ENCODE data around the gene PER3.

PER3 gene

DNA sequence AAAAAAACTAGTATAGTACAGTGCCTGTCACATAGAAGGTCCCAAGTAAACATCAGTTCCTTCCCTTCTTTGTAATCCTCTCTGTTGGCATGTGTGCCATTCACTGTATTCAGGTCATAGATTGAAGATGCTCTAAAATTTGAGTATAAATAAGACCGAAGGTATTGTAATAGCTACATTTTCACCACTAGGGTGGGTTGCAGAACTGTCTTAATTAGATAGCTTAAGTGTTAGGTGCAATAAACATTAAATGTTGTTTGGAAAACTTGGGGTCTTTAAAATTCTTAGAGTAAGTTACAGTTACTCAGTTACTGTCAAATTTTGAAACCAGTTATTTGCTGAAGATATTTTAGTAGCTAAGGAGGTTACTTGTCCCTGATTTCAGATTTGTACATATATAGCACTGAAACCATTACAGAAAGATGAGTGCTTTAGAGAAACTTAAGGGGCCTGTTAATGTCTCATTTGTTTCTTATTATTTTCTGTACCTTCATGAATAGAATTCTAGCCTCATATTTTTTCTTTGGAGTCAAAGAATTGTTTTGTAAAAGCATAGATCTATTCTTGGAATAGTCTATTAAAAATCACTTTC is 24.3 kb downstream of the PER3 start:
- Histone ChIP-seq H3K4me1 (ENCODE audit: control insufficient read depth, insufficient read depth, low read length) (no peaks in the 10 kb centered on the region), H3K27me3 (ENCODE audit: control insufficient read depth, insufficient read depth, low read length) (no peaks in the 10 kb centered on the region), H3K9me3 (ENCODE audit: control insufficient read depth, insufficient read depth, low read depth, low read length) (peaks cover 4% of the 10 kb centered on the region), H3K4me3 (ENCODE audit: low read depth, low read length) (no peak overlapping the region), H3K36me3 (ENCODE audit: control insufficient read depth, insufficient read depth, low read length) (peaks cover 9% of the 10 kb centered on the region; the same call in 1 of the 2 replicates), H3K27ac (ENCODE audit: low read depth, low read length) (no peak overlapping the region), H3K9ac (ENCODE audit: low read length) (no peak overlapping the region)

DNA sequence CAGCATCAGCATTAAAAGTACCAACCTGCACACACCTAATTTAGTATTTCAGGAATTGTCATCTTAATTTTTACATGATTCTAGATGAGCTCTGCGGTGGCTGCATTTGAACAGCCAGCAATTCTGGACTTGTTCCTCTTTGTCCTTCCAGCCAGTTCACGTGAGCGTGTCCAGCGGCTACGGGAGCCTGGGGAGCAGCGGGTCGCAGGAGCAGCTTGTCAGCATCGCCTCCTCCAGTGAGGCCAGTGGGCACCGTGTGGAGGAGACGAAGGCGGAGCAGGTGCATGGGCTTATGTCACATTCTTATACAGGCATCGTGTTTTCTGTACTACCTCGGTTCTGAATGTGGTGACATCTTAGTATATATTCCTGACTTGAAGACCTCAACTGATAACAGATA is 25.7 kb downstream of the PER3 start:
- Histone ChIP-seq H3K9me3 (ENCODE audit: control insufficient read depth, insufficient read depth, low read depth, low read length) (peaks cover 12% of the 10 kb centered on the region), H3K4me1 (ENCODE audit: control insufficient read depth, insufficient read depth, low read length) (no peaks in the 10 kb centered on the region), H3K27ac (ENCODE audit: low read depth, low read length) (no peak overlapping the region), H3K27me3 (ENCODE audit: control insufficient read depth, insufficient read depth, low read length) (no peaks in the 10 kb centered on the region), H3K4me3 (ENCODE audit: low read depth, low read length) (no peak overlapping the region), H3K9ac (ENCODE audit: low read length) (no peak overlapping the region), H3K36me3 (ENCODE audit: control insufficient read depth, insufficient read depth, low read length) (peaks cover 14% of the 10 kb centered on the region)

DNA sequence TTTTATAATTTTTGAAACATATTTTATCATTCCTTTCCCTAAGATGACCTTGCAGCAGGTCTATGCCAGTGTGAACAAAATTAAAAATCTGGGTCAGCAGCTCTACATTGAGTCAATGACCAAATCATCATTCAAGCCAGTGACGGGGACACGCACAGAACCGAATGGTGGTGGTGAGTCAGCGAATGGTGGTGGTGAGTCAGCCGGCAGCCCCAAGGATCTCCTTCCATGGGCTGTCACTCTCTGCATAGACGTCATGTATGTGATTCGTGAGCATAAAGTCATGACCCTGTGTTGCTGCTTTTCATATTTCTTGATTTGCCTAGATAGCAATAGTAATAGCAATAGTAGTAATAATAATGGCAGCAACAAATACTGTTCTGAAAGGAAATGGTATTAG is 26.3 kb downstream of the PER3 start:
- Histone ChIP-seq H3K27me3 (ENCODE audit: control insufficient read depth, insufficient read depth, low read length) (no peaks in the 10 kb centered on the region), H3K4me1 (ENCODE audit: control insufficient read depth, insufficient read depth, low read length) (no peaks in the 10 kb centered on the region), H3K4me3 (ENCODE audit: low read depth, low read length) (no peak overlapping the region), H3K36me3 (ENCODE audit: control insufficient read depth, insufficient read depth, low read length) (peaks cover 14% of the 10 kb centered on the region), H3K27ac (ENCODE audit: low read depth, low read length) (no peak overlapping the region), H3K9ac (ENCODE audit: low read length) (no peak overlapping the region), H3K9me3 (ENCODE audit: control insufficient read depth, insufficient read depth, low read depth, low read length) (peaks cover 14% of the 10 kb centered on the region)

DNA sequence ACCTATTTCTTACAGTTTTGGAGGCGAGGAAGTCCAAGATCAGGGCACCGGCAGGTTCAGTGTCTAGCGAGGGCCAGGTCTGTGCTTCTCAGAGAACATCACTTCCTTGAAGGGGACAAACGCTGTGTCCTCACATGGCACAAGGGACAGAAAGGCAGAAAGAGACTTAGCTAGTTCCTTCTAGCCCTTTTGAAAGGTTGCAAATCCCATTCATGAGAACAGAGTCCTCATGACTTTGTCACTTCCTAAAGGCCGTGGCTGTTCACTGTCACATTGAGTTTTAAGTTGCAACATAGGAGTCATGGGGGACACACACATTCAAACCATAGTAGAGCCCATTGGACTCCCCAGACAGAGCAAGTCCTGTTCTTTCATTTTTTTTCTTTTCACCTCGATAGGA is 27.4 kb downstream of the PER3 start:
- H3K4me1 ChIP-seq (ENCODE audit: control insufficient read depth, insufficient read depth, low read length), result no peaks in the 10 kb centered on the region
- H3K27me3 ChIP-seq (ENCODE audit: control insufficient read depth, insufficient read depth, low read length), result no peaks in the 10 kb centered on the region
- peaks cover 14% of the 10 kb centered on the region for H3K9me3 ChIP-seq (ENCODE audit: control insufficient read depth, insufficient read depth, low read depth, low read length)
- peaks cover 14% of the 10 kb centered on the region for H3K36me3 ChIP-seq (ENCODE audit: control insufficient read depth, insufficient read depth, low read length)
- H3K27ac ChIP-seq (ENCODE audit: low read depth, low read length), result no peak overlapping the region
- no peak overlapping the region for H3K9ac ChIP-seq (ENCODE audit: low read length)
- H3K4me3 ChIP-seq (ENCODE audit: low read depth, low read length), result no peak overlapping the region

DNA sequence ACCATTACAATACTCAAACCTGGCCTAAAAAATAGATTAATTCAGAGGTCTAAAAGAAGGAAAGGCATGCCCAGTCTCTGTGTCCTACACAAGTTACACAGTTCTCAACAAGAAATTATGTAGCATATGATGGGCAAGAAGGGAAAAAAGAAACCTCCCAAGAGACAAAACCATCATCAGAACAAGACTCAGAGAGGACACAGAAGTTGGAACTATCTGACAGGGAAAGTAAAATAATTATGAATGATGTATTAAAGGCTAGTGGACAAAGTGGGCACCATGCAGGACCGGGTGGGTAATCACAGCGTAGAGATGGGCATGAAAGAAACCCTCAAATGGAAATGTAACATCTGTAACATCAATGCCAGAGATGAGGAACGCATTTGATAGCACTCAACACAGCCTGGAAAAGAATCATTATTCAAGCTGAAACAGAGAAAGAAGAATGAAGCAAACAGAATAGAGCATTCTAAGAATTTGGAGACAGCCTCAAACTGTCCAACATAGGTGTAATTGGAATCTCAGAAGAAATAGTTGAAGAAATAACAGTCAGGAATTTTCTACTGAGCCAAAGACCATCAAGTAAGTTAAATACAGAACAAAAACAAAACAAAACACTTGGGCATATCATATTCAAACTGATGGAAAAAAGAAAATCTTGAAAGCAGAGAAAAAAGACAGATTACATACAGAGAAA is 29.7 kb downstream of the PER3 start:
- no peaks in the 10 kb centered on the region for H3K27me3 ChIP-seq (ENCODE audit: control insufficient read depth, insufficient read depth, low read length)

DNA sequence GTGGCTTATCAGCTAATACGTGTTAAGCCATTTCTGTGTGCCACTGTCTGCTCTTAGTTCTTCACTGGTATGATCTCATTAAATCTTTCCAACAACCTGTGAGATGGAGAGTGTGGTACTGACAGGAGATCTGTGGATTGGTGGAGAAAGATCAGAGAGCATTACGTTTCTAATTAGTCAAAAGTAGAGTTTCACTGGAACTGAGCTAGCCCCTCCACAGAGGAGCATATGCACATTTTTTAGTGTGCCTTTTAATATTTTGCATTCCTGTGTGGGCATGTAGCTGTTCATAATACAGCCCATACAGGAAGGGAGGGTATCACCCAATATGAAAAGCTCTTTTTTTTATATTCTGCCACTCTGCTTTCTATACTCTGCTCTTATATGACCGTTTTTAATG is 37.2 kb downstream of the PER3 start:
- Histone ChIP-seq H3K36me3 (ENCODE audit: control insufficient read depth, insufficient read depth, low read length) (peaks cover 11% of the 10 kb centered on the region; the same call in 1 of the 2 replicates), H3K9ac (ENCODE audit: low read length) (no peak overlapping the region), H3K27ac (ENCODE audit: low read depth, low read length) (no peak overlapping the region), H3K9me3 (ENCODE audit: control insufficient read depth, insufficient read depth, low read depth, low read length) (no peaks in the 10 kb centered on the region), H3K4me1 (ENCODE audit: control insufficient read depth, insufficient read depth, low read length) (no peaks in the 10 kb centered on the region), H3K27me3 (ENCODE audit: control insufficient read depth, insufficient read depth, low read length) (no peaks in the 10 kb centered on the region), H3K4me3 (ENCODE audit: low read depth, low read length) (no peak overlapping the region)

More for the DNA sequence above, 29.7 kb downstream of the PER3 start:
- H3K4me3 ChIP-seq (ENCODE audit: low read depth, low read length), result no peak overlapping the region
- H3K9me3 ChIP-seq (ENCODE audit: control insufficient read depth, insufficient read depth, low read depth, low read length), result peaks cover 14% of the 10 kb centered on the region
- no peaks in the 10 kb centered on the region for H3K4me1 ChIP-seq (ENCODE audit: control insufficient read depth, insufficient read depth, low read length)
- H3K27ac ChIP-seq (ENCODE audit: low read depth, low read length), result no peak overlapping the region
- no peak overlapping the region for H3K9ac ChIP-seq (ENCODE audit: low read length)
- peaks cover 14% of the 10 kb centered on the region for H3K36me3 ChIP-seq (ENCODE audit: control insufficient read depth, insufficient read depth, low read length)

DNA sequence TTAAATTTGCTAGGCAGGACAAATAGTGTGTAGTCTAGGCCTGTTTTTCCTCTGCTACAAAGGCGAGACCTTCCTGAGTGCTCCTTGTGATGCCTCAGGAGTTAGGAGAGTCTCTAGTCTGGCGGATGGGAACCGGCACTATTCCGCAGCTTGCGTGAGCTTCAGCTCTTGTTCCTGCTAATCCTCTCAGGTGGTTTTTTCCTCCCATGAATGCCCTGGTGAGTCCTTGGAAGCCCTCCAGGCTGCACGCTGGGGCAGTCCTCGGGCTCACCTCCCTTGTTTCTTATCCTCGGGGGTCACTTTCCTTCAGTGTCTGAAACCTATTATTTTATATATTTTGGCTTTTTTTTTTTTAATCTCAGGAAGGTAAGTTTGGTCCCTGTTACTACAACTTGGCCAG is 40.6 kb downstream of the PER3 start:
- Histone ChIP-seq H3K4me3 (ENCODE audit: low read depth, low read length) (no peak overlapping the region), H3K9ac (ENCODE audit: low read length) (no peak overlapping the region), H3K9me3 (ENCODE audit: control insufficient read depth, insufficient read depth, low read depth, low read length) (no peaks in the 10 kb centered on the region), H3K27me3 (ENCODE audit: control insufficient read depth, insufficient read depth, low read length) (no peaks in the 10 kb centered on the region), H3K4me1 (ENCODE audit: control insufficient read depth, insufficient read depth, low read length) (no peaks in the 10 kb centered on the region), H3K27ac (ENCODE audit: low read depth, low read length) (no peak overlapping the region), H3K36me3 (ENCODE audit: control insufficient read depth, insufficient read depth, low read length) (peaks cover 17% of the 10 kb centered on the region; the same call in 1 of the 2 replicates)

DNA sequence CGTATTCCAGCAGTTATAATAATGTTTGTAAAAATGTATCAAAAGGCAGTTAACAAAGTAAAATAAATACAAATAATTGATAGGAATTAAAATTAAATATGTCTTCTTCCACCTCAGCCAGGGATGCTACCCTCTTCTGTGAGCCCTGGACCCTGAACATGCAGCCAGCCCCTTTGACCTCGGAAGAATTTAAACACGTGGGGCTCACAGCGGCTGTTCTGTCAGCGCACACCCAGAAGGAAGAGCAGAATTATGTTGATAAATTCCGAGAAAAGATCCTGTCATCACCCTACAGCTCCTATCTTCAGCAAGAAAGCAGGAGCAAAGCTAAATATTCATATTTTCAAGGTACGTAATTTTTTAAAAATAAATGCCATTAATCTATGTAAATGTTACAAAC is 42.3 kb downstream of the PER3 start:
- H3K36me3 ChIP-seq (ENCODE audit: control insufficient read depth, insufficient read depth, low read length), result peaks cover 19% of the 10 kb centered on the region; the same call in 1 of the 2 replicates
- H3K9me3 ChIP-seq (ENCODE audit: control insufficient read depth, insufficient read depth, low read depth, low read length), result no peaks in the 10 kb centered on the region
- no peaks in the 10 kb centered on the region for H3K4me1 ChIP-seq (ENCODE audit: control insufficient read depth, insufficient read depth, low read length)
- H3K27me3 ChIP-seq (ENCODE audit: control insufficient read depth, insufficient read depth, low read length), result no peaks in the 10 kb centered on the region
- H3K9ac ChIP-seq (ENCODE audit: low read length), result no peak overlapping the region
- no peak overlapping the region for H3K27ac ChIP-seq (ENCODE audit: low read depth, low read length)
- H3K4me3 ChIP-seq (ENCODE audit: low read depth, low read length), result no peak overlapping the region

DNA sequence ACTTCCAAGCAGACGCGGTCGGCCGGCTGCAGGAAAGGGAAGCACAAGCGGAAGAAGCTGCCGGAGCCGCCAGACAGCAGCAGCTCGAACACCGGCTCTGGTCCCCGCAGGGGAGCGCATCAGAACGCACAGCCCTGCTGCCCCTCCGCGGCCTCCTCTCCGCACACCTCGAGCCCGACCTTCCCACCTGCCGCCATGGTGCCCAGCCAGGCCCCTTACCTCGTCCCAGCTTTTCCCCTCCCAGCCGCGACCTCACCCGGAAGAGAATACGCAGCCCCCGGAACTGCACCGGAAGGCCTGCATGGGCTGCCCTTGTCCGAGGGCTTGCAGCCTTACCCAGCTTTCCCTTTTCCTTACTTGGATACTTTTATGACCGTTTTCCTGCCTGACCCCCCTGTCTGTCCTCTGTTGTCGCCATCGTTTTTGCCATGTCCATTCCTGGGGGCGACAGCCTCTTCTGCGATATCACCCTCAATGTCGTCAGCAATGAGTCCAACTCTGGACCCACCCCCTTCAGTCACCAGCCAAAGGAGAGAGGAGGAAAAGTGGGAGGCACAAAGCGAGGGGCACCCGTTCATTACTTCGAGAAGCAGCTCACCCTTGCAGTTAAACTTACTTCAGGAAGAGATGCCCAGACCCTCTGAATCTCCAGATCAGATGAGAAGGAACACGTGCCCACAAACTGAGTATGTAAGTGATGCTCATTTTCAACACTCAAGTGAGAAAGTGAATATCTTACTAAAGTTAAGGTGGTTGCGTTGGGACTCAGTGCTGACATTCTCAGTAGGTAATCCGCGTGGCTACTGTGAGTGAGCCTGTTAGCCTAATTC is 43.2 kb downstream of the PER3 start:
- no peak overlapping the region for H3K4me3 ChIP-seq (ENCODE audit: low read depth, low read length)
- H3K9ac ChIP-seq (ENCODE audit: low read length), result no peak overlapping the region
- no peak overlapping the region for H3K27ac ChIP-seq (ENCODE audit: low read depth, low read length)
- no peaks in the 10 kb centered on the region for H3K4me1 ChIP-seq (ENCODE audit: control insufficient read depth, insufficient read depth, low read length)
- H3K27me3 ChIP-seq (ENCODE audit: control insufficient read depth, insufficient read depth, low read length), result no peaks in the 10 kb centered on the region
- no peaks in the 10 kb centered on the region for H3K9me3 ChIP-seq (ENCODE audit: control insufficient read depth, insufficient read depth, low read depth, low read length)
- peaks cover 19% of the 10 kb centered on the region; the same call in 1 of the 2 replicates for H3K36me3 ChIP-seq (ENCODE audit: control insufficient read depth, insufficient read depth, low read length)

DNA sequence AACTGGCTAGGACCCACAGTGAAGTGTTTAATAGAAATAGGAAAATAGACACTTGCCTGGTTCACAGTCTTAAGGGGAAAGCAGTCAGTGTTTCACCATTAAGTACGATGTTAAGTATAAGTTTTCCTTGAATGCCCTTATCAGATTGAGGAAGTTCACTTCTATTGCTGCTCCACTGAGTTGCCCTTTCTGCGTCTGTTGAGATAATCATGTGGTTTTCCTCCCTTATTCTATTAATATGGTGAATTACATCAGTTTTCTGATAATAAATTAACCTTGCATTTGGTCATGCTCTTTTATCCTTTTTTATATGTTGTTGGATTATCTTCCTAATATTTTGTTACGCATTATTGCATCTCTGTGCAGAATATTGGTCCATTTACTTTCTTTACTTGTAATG is 47.4 kb downstream of the PER3 start:
- Histone ChIP-seq H3K36me3 (ENCODE audit: control insufficient read depth, insufficient read depth, low read length) (peaks cover 19% of the 10 kb centered on the region; the same call in 1 of the 2 replicates), H3K4me3 (ENCODE audit: low read depth, low read length) (no peak overlapping the region), H3K27ac (ENCODE audit: low read depth, low read length) (no peak overlapping the region), H3K9ac (ENCODE audit: low read length) (no peak overlapping the region), H3K9me3 (ENCODE audit: control insufficient read depth, insufficient read depth, low read depth, low read length) (no peaks in the 10 kb centered on the region), H3K27me3 (ENCODE audit: control insufficient read depth, insufficient read depth, low read length) (no peaks in the 10 kb centered on the region), H3K4me1 (ENCODE audit: control insufficient read depth, insufficient read depth, low read length) (no peaks in the 10 kb centered on the region)

DNA sequence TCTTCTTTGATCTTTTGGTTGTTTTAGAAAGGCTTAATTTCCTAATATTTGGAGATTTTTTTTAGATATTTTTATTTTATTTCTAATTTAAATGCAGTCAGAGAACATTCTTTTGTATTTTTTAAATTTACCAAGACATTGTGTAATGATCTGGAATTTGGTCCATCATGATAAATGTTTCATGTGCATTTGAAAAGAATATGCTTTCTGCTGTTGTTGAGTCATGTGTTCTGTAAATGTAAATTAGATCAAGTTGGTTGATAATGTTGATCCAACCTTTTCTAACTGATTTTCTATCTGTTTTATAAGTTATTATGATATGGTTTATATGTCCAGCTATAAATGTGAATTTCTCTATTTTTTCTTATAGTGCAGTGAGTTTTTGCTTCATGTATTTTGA is 48.9 kb downstream of the PER3 start:
- Histone ChIP-seq H3K9ac (ENCODE audit: low read length) (no peak overlapping the region), H3K4me1 (ENCODE audit: control insufficient read depth, insufficient read depth, low read length) (no peaks in the 10 kb centered on the region), H3K9me3 (ENCODE audit: control insufficient read depth, insufficient read depth, low read depth, low read length) (peaks cover 5% of the 10 kb centered on the region), H3K27me3 (ENCODE audit: control insufficient read depth, insufficient read depth, low read length) (no peaks in the 10 kb centered on the region), H3K27ac (ENCODE audit: low read depth, low read length) (no peak overlapping the region), H3K36me3 (ENCODE audit: control insufficient read depth, insufficient read depth, low read length) (peaks cover 22% of the 10 kb centered on the region), H3K4me3 (ENCODE audit: low read depth, low read length) (no peak overlapping the region)

All from HUES6 (cell line).